MM.1S (cell line): ENCODE measurements around the gene PHTF2.

Experiments used
- DNase-seq: peaks from one replicate; pipeline ENCODE4 v3.0.0-alpha.2; 2015
- H2AFZ ChIP-seq: fragments of 300-600 bp; sonication (generic); 2 replicates; pipeline ENCODE4 v1.6.0; 2016; ENCODE audit warnings: antibody characterized with exemption, low read length
- H3F3A ChIP-seq: fragments of 300-600 bp; sonication (generic); 2 replicates; pipeline ENCODE4 v1.6.1; 2016; ENCODE audit warnings: mild to moderate bottlenecking, antibody characterized with exemption, low read length, moderate library complexity, mixed read lengths; ENCODE audit not compliant: insufficient read depth
- H3K27ac ChIP-seq: fragments of 300-600 bp; sonication (generic); 2 replicates; pipeline ENCODE4 v1.5.1; 2016; ENCODE audit warnings: mild to moderate bottlenecking, low read length
- H3K27me3 ChIP-seq: fragments of 300-600 bp; sonication (generic); replicated peaks from 2 replicates; pipeline ENCODE4 v1.6.0; 2016; ENCODE audit warnings: low read length; ENCODE audit not compliant: insufficient read depth
- H3K36me3 ChIP-seq: fragments of 300-600 bp; sonication (generic); replicated peaks from 2 replicates; pipeline ENCODE4 v1.6.1; 2016; ENCODE audit warnings: mild to moderate bottlenecking, low read length, mixed read lengths; ENCODE audit not compliant: insufficient read depth
- H3K4me1 ChIP-seq: fragments of 300-600 bp; sonication (generic); 2 replicates; pipeline ENCODE4 v1.6.1; 2016; ENCODE audit warnings: low read length, mixed read lengths
- H3K4me2 ChIP-seq: fragments of 300-600 bp; sonication (generic); 2 replicates; pipeline ENCODE4 v1.6.0; 2016; ENCODE audit warnings: low read depth, low read length
- H3K4me3 ChIP-seq: fragments of 300-600 bp; sonication (generic); 2 replicates; pipeline ENCODE4 v1.5.1; 2016; ENCODE audit warnings: low read length, mixed read lengths
- H3K79me2 ChIP-seq: fragments of 300-600 bp; sonication (generic); 2 replicates; pipeline ENCODE4 v1.6.1; 2016; ENCODE audit warnings: mixed run types, low read length, mixed read lengths
- H3K9ac ChIP-seq: fragments of 300-600 bp; sonication (generic); 2 replicates; pipeline ENCODE4 v1.6.1; 2016; ENCODE audit warnings: low read length, mixed read lengths
- H3K9me2 ChIP-seq: fragments of 300-600 bp; sonication (generic); replicated peaks from 2 replicates; pipeline ENCODE4 v1.6.1; 2016; ENCODE audit warnings: mild to moderate bottlenecking, low read length, mixed read lengths; ENCODE audit not compliant: insufficient read depth
- H3K9me3 ChIP-seq: fragments of 300-600 bp; sonication (generic); replicated peaks from 2 replicates; pipeline ENCODE4 v1.6.1; 2016; ENCODE audit warnings: mild to moderate bottlenecking, low read length, mixed read lengths; ENCODE audit not compliant: insufficient read depth
- H4K20me1 ChIP-seq: fragments of 300-600 bp; sonication (generic); 2 replicates; pipeline ENCODE4 v1.6.1; 2016; ENCODE audit warnings: mild to moderate bottlenecking, low read length, moderate library complexity, mixed read lengths; ENCODE audit not compliant: insufficient read depth
- EZH2 ChIP-seq: fragments of 300-600 bp; sonication (generic); optimal IDR thresholded peaks from 2 replicates; pipeline ENCODE3; 2017; ENCODE audit warnings: low read depth, mild to moderate bottlenecking, antibody characterized with exemption, low read length, mixed read lengths
- EZH2phosphoT487 ChIP-seq: fragments of 300-600 bp; sonication (generic); IDR thresholded peaks from 2 replicates; pipeline ENCODE4 v1.6.1; 2018; ENCODE audit warnings: antibody characterized with exemption, low read length
- TF ChIP-seq, protein P1 (sequence below): fragments of 300-600 bp; sonication (generic); IDR thresholded peaks from 2 replicates; pipeline ENCODE4 v1.5.1; 2016; ENCODE audit warnings: antibody characterized with exemption, low read length, mixed read lengths

PHTF2 gene

GRCh38 chr7:77798394-77799077, at the start of gene PHTF2, which contains the start of gene TMEM60:
TSS of gene PHTF2 (plus strand) at chr7:77798773.
TSS of gene TMEM60 (minus strand) at chr7:77798434. CDS start at chr7:77794373, 4,061 bp downstream.
- Histone ChIP-seq H3K9me3 (no peaks in the 10 kb centered on the region), H3K9me2 (no peaks in the 10 kb centered on the region), H3K4me1 (peaks cover 32% of the 10 kb centered on the region), H2AFZ (peak within 1 kb of the TSS; percentile 92), H3K4me3 (peak within 1 kb of the TSS; percentile 95), H3K4me2 (peak within 1 kb of the TSS; percentile 87), H3K36me3 (no peaks in the 10 kb centered on the region), H3K27me3 (no peaks in the 10 kb centered on the region), H3K9ac (peak within 1 kb of the TSS; percentile 78), H3F3A (no peaks in the 10 kb centered on the region; the same call in 1 of the 2 replicates), H3K27ac (peak within 1 kb of the TSS; percentile 55; the same call in 1 of the 2 replicates), H3K79me2 (peaks cover 65% of the 10 kb centered on the region), H4K20me1 (no peaks in the 10 kb centered on the region)
- peak; percentile 99 for DNase-seq
- TF ChIP-seq EZH2phosphoT487 (no peak), EZH2 (no peak)
- TF ChIP-seq, protein P1, sequence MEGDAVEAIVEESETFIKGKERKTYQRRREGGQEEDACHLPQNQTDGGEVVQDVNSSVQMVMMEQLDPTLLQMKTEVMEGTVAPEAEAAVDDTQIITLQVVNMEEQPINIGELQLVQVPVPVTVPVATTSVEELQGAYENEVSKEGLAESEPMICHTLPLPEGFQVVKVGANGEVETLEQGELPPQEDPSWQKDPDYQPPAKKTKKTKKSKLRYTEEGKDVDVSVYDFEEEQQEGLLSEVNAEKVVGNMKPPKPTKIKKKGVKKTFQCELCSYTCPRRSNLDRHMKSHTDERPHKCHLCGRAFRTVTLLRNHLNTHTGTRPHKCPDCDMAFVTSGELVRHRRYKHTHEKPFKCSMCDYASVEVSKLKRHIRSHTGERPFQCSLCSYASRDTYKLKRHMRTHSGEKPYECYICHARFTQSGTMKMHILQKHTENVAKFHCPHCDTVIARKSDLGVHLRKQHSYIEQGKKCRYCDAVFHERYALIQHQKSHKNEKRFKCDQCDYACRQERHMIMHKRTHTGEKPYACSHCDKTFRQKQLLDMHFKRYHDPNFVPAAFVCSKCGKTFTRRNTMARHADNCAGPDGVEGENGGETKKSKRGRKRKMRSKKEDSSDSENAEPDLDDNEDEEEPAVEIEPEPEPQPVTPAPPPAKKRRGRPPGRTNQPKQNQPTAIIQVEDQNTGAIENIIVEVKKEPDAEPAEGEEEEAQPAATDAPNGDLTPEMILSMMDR = peak; percentile 53

GRCh38 chr7:77752016-77752415, 46.6 kb upstream of the PHTF2 start:
- Histone ChIP-seq H3K9me3 (no peaks in the 10 kb centered on the region), H3K4me1 (0 out of 2 replicates have a peak, but pooled peaks cover under 1% of the 10 kb centered on the region), H4K20me1 (no peaks in the 10 kb centered on the region), H3K9ac (no peak overlapping the region), H3K27me3 (no peaks in the 10 kb centered on the region), H3K4me3 (no peak overlapping the region), H2AFZ (no peak overlapping the region), H3K36me3 (no peaks in the 10 kb centered on the region; the same call in 1 of the 2 replicates), H3K79me2 (peaks cover 66% of the 10 kb centered on the region), H3K27ac (no peak overlapping the region), H3K9me2 (no peaks in the 10 kb centered on the region), H3K4me2 (no peak overlapping the region), H3F3A (peaks cover 3% of the 10 kb centered on the region; the same call in 1 of the 2 replicates)
- no peak for DNase-seq
- TF ChIP-seq EZH2phosphoT487 = no peak

GRCh38 chr7:77753173-77753572, 45.4 kb upstream of the PHTF2 start:
- Histone ChIP-seq H3K9me2 (no peaks in the 10 kb centered on the region), H2AFZ (no peak overlapping the region), H3K27ac (no peak overlapping the region), H3K79me2 (peaks cover 69% of the 10 kb centered on the region), H3K9ac (no peak overlapping the region), H3K4me1 (peaks cover 7% of the 10 kb centered on the region; the same call in 1 of the 2 replicates), H3K4me3 (no peak overlapping the region), H3F3A (peaks cover 11% of the 10 kb centered on the region; the same call in 1 of the 2 replicates), H4K20me1 (0 out of 2 replicates have a peak, but pooled peaks cover 6% of the 10 kb centered on the region), H3K9me3 (no peaks in the 10 kb centered on the region), H3K27me3 (no peaks in the 10 kb centered on the region), H3K4me2 (no peak overlapping the region), H3K36me3 (no peaks in the 10 kb centered on the region; the same call in 1 of the 2 replicates)
- TF ChIP-seq EZH2phosphoT487 = no peak
- TF ChIP-seq, protein P1 = no peak
- no peak for TF ChIP-seq EZH2
- DNase-seq = no peak

DNA sequence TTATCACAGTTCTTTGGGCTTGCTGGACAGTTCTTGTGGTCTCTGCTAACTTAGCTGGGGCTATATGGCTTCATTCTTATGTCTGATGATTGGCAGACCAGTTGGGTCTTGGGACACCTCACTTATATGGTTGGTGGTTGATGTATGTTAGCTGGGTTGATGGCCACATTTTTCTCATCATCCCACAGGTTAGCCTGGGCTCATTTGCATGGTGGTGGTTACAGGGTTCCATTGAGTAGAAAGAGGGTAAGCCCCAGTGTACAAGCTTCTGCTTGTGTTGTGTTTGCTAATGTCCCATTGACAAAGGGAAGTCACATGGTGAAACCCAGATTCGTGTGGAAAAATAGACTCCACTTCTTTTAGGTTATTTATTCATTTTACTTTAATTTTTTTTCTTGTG, 41.0 kb upstream of the PHTF2 start:
- peaks cover 84% of the 10 kb centered on the region for H3K79me2 ChIP-seq
- H3K4me2 ChIP-seq = no peak overlapping the region
- peak overlapping the region; percentile 7; the same call in 1 of the 2 replicates for H3K27ac ChIP-seq

More for the DNA sequence above, 41.0 kb upstream of the PHTF2 start:
- Histone ChIP-seq H3K9ac (no peak overlapping the region), H3K9me3 (no peaks in the 10 kb centered on the region), H2AFZ (no peak overlapping the region), H3K27me3 (no peaks in the 10 kb centered on the region), H4K20me1 (peaks cover 11% of the 10 kb centered on the region; the same call in 1 of the 2 replicates), H3K4me1 (peaks cover 7% of the 10 kb centered on the region; the same call in 1 of the 2 replicates), H3K36me3 (no peaks in the 10 kb centered on the region), H3K4me3 (no peak overlapping the region), H3K9me2 (no peaks in the 10 kb centered on the region), H3F3A (peaks cover 11% of the 10 kb centered on the region; the same call in 1 of the 2 replicates)
- peak; percentile 15 for DNase-seq
- TF ChIP-seq, protein P1 = no peak
- TF ChIP-seq EZH2phosphoT487 = no peak
- TF ChIP-seq EZH2 = no peak
